ENCODE results near the gene ACAT1.
"Not testable (repeated sequence)": the region's sequence is repeated elsewhere in the genome, so short reads cannot be mapped to it uniquely, and the experiment has no call there.

Gene ACAT1

DNA sequence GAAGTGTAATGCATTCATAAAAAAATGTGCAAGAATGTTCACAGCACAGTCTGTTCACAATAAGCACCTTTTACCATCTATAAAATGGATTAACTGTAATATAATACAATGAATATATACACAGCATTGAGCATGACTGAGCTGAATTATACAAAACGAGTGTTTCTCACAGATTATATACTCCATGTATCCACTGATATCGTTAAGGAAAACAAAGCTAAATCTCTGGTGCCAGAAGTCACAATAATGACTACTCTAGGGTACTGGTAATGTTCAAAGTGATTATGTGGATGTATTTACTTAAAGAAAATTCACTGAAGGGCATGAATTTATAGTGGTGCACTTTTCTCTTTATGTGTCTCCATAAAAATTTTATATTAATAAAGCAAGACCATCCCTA lies 33.2 kb downstream of the ACAT1 start:
- Histone ChIP-seq H3K9me3 (ENCODE audit: control insufficient read depth, insufficient read depth, low read length) (no peaks in the 10 kb centered on the region), H3K4me3 (ENCODE audit: low read depth, low read length) (no peak overlapping the region), H3K4me1 (ENCODE audit: control insufficient read depth, insufficient read depth, low read length) (no peaks in the 10 kb centered on the region), H3K36me3 (ENCODE audit: control insufficient read depth, insufficient read depth, low read length) (peaks cover 10% of the 10 kb centered on the region), H3K9ac (ENCODE audit: low read depth, low read length) (no peak overlapping the region), H3K27me3 (ENCODE audit: control insufficient read depth, insufficient read depth, low read length) (no peaks in the 10 kb centered on the region)

DNA sequence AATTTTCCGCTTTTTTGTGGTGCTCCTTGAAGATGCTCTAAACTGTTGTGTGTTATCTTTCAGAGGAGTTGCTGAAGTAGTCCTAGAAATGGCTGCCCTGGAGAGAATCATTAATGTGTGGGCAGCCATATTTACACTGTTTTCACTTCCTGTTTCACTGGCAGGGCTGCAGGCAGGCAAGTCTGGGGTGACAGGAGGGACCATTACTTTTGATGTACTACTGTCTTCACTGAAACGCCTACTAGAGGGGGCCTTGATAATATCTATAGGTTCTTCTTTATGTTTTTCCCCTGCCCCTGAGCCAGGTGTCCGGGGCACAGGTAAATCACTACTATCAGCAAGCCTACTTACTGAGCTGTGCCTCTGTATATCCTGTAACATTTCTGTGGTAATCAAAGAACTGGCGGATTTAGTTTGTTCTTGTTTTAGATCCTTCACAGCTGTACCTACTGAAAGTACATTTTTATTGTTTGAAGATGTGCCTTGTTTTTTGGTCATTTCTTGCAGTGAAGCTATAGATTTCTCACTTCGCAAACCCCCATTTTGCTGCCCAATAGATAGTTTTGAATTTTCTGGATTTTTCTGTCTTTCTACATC lies 39.7 kb downstream of the ACAT1 start:
- no peaks in the 10 kb centered on the region for H3K27me3 ChIP-seq (ENCODE audit: control insufficient read depth, insufficient read depth, low read length)
- no peak overlapping the region for H3K4me3 ChIP-seq (ENCODE audit: low read depth, low read length)
- peaks cover 16% of the 10 kb centered on the region for H3K36me3 ChIP-seq (ENCODE audit: control insufficient read depth, insufficient read depth, low read length)
- H3K9ac ChIP-seq (ENCODE audit: low read depth, low read length): no peak overlapping the region
- no peaks in the 10 kb centered on the region for H3K9me3 ChIP-seq (ENCODE audit: control insufficient read depth, insufficient read depth, low read length)
- no peaks in the 10 kb centered on the region for H3K4me1 ChIP-seq (ENCODE audit: control insufficient read depth, insufficient read depth, low read length)

- not testable (repeated sequence) for H3K9me3 ChIP-seq (ENCODE audit: control insufficient read depth, insufficient read depth, low read length); H3K9ac ChIP-seq (ENCODE audit: low read depth, low read length); H3K4me3 ChIP-seq (ENCODE audit: low read depth, low read length); H3K27me3 ChIP-seq (ENCODE audit: control insufficient read depth, insufficient read depth, low read length); H3K4me1 ChIP-seq (ENCODE audit: control insufficient read depth, insufficient read depth, low read length)
- peaks cover 18% of the 10 kb centered on the region for H3K36me3 ChIP-seq (ENCODE audit: control insufficient read depth, insufficient read depth, low read length)
These were observed 41.5 kb downstream of the ACAT1 start for GRCh38 chr11:108162878-108163277.

DNA sequence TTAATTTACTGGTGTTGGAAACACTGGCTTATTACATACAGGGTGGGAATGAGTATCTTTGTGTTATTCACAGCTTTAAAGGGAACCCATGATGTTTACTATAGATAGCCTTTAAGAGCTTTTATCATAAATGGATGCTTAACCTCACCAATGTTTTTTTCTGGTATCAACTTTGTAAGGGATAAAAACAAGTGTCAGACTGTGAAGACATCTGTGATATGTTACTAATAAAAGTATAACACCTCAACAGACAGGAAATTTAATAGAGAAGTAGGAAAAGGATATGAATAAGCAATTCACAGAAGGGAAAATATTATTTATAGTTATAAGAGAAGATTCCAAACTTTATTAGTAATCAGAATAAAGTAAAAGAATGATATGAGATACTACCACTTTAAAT lies 46.3 kb downstream of the ACAT1 start:
- Histone ChIP-seq H3K9ac (ENCODE audit: low read depth, low read length) (no peak overlapping the region), H3K9me3 (ENCODE audit: control insufficient read depth, insufficient read depth, low read length) (no peaks in the 10 kb centered on the region), H3K27me3 (ENCODE audit: control insufficient read depth, insufficient read depth, low read length) (no peaks in the 10 kb centered on the region), H3K4me1 (ENCODE audit: control insufficient read depth, insufficient read depth, low read length) (no peaks in the 10 kb centered on the region), H3K4me3 (ENCODE audit: low read depth, low read length) (no peak overlapping the region), H3K36me3 (ENCODE audit: control insufficient read depth, insufficient read depth, low read length) (peaks cover 17% of the 10 kb centered on the region)

DNA sequence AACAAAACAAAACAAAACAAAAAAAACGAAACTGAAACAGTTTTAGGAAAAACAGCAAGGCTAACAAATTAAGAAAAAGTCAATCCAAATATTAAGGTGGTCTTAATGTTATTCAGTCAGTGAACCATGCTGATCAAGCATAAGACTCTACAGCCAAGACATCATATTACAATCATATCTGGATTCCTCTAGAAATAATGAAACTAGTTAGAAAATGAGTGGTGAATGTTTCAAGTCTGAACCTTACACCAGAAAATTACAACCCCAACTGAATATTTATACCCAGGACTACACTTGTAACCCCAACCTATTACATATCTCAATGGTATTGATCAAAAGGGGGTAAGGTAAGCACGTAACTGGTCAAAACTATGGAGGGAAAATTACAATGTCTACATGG lies 48.8 kb downstream of the ACAT1 start:
- Histone ChIP-seq H3K4me3 (ENCODE audit: low read depth, low read length) (no peak overlapping the region), H3K9ac (ENCODE audit: low read depth, low read length) (no peak overlapping the region), H3K36me3 (ENCODE audit: control insufficient read depth, insufficient read depth, low read length) (peaks cover 11% of the 10 kb centered on the region), H3K27me3 (ENCODE audit: control insufficient read depth, insufficient read depth, low read length) (no peaks in the 10 kb centered on the region), H3K4me1 (ENCODE audit: control insufficient read depth, insufficient read depth, low read length) (no peaks in the 10 kb centered on the region), H3K9me3 (ENCODE audit: control insufficient read depth, insufficient read depth, low read length) (no peaks in the 10 kb centered on the region)

DNA sequence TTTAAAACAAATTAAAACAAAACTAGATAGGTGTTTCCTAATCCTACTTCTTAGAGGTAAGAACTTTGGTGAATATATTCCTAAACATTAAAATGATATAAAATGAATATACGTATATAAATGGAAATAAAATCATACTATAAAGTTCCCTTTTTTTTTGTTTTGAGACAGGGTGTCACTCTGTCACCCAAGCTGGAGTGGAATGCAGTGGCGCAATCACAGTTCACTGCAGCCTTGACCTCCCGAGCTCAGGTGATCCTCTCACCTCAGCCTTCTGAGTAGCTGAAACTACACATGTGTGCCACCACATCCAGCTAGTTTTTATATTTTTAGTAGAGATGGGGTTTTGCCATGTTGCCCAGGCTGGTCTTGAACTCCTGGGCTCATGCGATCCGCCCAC lies 56.2 kb downstream of the ACAT1 start:
- H3K9me3 ChIP-seq (ENCODE audit: control insufficient read depth, insufficient read depth, low read length): no peaks in the 10 kb centered on the region
- no peak overlapping the region for H3K9ac ChIP-seq (ENCODE audit: low read depth, low read length)
- no peaks in the 10 kb centered on the region for H3K27me3 ChIP-seq (ENCODE audit: control insufficient read depth, insufficient read depth, low read length)
- H3K4me3 ChIP-seq (ENCODE audit: low read depth, low read length): no peak overlapping the region
- H3K4me1 ChIP-seq (ENCODE audit: control insufficient read depth, insufficient read depth, low read length): no peaks in the 10 kb centered on the region
- H3K36me3 ChIP-seq (ENCODE audit: control insufficient read depth, insufficient read depth, low read length): peaks cover 11% of the 10 kb centered on the region

- no peaks in the 10 kb centered on the region for H3K36me3 ChIP-seq (ENCODE audit: control insufficient read depth, insufficient read depth, low read length)
- H3K4me3 ChIP-seq (ENCODE audit: low read depth, low read length): no peak overlapping the region
- no peak overlapping the region for H3K9ac ChIP-seq (ENCODE audit: low read depth, low read length)
- H3K27me3 ChIP-seq (ENCODE audit: control insufficient read depth, insufficient read depth, low read length): no peaks in the 10 kb centered on the region
- no peaks in the 10 kb centered on the region for H3K9me3 ChIP-seq (ENCODE audit: control insufficient read depth, insufficient read depth, low read length)
- no peaks in the 10 kb centered on the region for H3K4me1 ChIP-seq (ENCODE audit: control insufficient read depth, insufficient read depth, low read length)
These were observed 72.4 kb downstream of the ACAT1 start for GRCh38 chr11:108193725-108194124.

- peaks cover 14% of the 10 kb centered on the region for H3K4me1 ChIP-seq (ENCODE audit: control insufficient read depth, insufficient read depth, low read length)
- H3K36me3 ChIP-seq (ENCODE audit: control insufficient read depth, insufficient read depth, low read length): peaks cover 6% of the 10 kb centered on the region
- no peaks in the 10 kb centered on the region for H3K27me3 ChIP-seq (ENCODE audit: control insufficient read depth, insufficient read depth, low read length)
- no peak overlapping the region for H3K4me3 ChIP-seq (ENCODE audit: low read depth, low read length)
- no peak overlapping the region for H3K9ac ChIP-seq (ENCODE audit: low read depth, low read length)
- no peaks in the 10 kb centered on the region for H3K9me3 ChIP-seq (ENCODE audit: control insufficient read depth, insufficient read depth, low read length)
These were observed 75.5 kb downstream of the ACAT1 start for GRCh38 chr11:108196901-108197300.

Data from iPS-15b (cell line).